Upper lobe of left lung (tissue), 4 donors: Measurements from ENCODE around the gene SPATA31D1.

Experiments
- CTCF ChIP-seq, 6 experiments: fragments of 450-650 bp in 4 of 6; fragments of 200-600 bp in 2 of 6; sonication (generic) in 2 of 6; IDR thresholded peaks; one replicate each; pipeline ENCODE4 v1.5.1; 2016 to 2019; ENCODE audit warnings: antibody characterized with exemption in 6 of 6
- POLR2A ChIP-seq, 4 donors: fragments of 450-650 bp; IDR thresholded peaks; one replicate each; pipeline ENCODE4 v1.5.1; 2016 to 2017; ENCODE audit warnings: antibody characterized with exemption in 4 of 4, mild to moderate bottlenecking in 2 of 4

- TF ChIP-seq CTCF (IDR thresholded peaks at IDR 0.05), result no peak
- TF ChIP-seq POLR2A (IDR thresholded peaks at IDR 0.05), result no peak
These were observed 46.6 kb downstream of the SPATA31D1 start for GRCh38 chr9:82034956-82035731.
